Skin epidermis (tissue), 12 donors: ENCODE measurements around the gene TMTC3.
"Not testable (repeated sequence)": the region's sequence is repeated elsewhere in the genome, so short reads cannot be mapped to it uniquely, and the experiment has no call there.

Experiments used
- H3K27ac ChIP-seq, 21 experiments: fragments of 200-600 bp; sonication (generic) in 11 of 21; one replicate each; pipeline ENCODE4 v1.5.0; 2020; ENCODE audit warnings: mild to moderate bottlenecking in 3 of 21, inconsistent platforms in 2 of 21, moderate library complexity in 2 of 21
- H3K4me3 ChIP-seq, 7 experiments: fragments of 200-600 bp; sonication (generic) in 2 of 7; one replicate each; pipeline ENCODE4 v1.5.0; 2020; ENCODE audit warnings: inconsistent platforms in 2 of 7, mild to moderate bottlenecking in 2 of 7, moderate library complexity in 1 of 7

Gene TMTC3

DNA sequence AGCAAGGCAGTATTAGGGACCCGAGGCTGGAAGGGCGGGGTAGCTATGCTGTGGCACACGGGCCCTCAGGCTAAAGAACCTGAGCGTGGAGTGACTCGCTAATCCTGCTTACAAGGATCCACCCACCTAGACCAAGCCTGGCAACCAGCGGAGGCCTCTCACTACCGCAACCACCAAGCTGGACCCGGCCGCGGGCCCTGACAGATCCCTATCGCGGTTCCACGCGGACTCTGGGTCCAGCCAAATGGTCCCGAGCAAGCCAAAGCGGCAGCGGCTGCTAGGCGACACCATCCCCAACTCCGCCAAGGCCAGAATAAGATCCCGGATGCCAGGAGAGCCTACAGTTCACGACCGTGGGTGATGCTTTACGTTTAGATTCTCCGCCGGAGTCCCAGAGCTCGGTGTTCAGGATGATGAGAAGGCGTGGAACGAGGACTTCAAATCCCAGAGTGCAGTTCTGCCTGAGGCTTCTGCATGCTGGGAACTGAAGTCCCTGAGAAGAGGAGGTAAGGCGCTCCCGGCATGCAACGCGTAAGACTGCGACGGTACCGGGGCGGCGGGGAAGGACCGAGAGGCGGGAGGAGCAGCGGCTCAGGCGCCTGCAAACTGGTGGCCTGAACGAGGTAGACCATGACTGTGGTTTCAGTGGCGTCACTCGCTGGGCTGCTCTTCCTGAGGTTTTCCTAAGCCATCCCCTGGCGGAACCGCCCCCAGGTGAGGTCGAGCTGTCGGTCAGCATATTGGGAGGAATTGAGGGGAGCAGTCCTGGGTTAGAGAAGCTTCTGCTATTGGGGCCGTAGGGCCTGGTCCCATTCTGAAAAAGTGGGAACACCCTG, at the start of gene TMTC3, which contains the start of gene CEP290:
Gene TMTC3 (plus strand): TSS at position 534 of the 836 bp plus-strand sequence. CDS start 6,009 bp downstream, outside the sequence.
Gene CEP290 (minus strand): TSS at position 315 of the 836 bp plus-strand sequence. CDS start 781 bp downstream, outside the sequence.
- peak within 1 kb of the TSS; percentile 10 to 90 (median 81) for H3K27ac ChIP-seq

DNA sequence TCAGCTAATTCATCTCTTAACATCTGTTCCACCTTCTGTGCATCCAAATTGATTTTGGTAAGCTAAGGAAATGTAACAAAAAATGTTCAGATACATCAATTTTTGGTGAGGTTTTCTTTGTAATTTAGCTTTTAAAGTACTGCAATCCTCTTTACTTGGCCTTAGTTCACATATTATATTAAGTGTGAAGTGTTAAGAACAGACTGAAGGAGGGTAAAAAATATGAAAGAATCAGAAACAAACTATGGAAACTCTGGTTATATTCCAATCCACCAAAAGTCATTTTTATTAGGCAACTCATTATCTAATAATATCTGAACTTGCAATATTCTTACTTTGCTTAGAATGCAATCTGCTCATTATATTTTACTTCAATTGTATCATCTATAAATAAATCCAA, 49.3 kb upstream of the TMTC3 start:
- no peak overlapping the region for H3K27ac ChIP-seq
- H3K4me3 ChIP-seq: no peak overlapping the region

More for the DNA sequence above, at the start of gene TMTC3, which contains the start of gene CEP290:
- H3K4me3 ChIP-seq: peak within 1 kb of the TSS; percentile 50 to 91 (median 66)

DNA sequence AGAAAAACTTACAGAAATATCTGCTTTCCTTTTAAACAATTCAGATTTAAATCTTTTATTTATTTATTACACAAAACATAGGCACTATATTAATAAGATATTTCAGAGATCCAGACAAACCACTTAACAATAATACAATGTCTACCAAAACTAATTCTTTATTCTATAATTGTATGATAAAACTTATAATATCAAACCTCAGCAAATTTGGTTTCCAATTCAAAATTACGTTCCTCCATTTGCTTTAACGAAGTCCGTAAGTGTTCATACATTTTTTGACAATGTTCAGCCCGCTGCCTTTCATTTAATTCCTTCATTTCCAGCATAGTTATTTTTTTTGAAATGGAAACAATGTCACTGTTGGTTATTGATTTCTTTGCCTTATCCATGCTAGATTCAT, 48.5 kb upstream of the TMTC3 start:
- no peak overlapping the region for H3K4me3 ChIP-seq
- no peak overlapping the region for H3K27ac ChIP-seq

DNA sequence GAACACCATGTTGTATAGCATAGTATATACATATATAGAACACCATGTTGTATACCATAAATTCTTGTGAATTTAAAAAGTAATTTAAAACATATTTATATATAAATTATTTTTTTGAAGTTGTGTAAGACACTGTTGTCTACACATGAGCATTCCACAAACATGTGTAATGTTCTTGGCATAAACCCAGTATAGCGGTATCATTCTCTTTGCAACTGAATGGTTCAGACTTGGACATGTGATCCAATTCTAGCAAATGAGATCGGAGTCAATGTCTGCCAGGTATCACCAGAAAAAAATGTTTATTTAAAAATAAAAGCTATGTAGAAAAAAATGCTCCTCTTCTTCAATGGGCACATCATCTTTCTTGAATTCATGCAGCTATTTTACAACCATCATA, 34.1 kb upstream of the TMTC3 start:
- no peak overlapping the region for H3K4me3 ChIP-seq
- no peak overlapping the region for H3K27ac ChIP-seq

DNA sequence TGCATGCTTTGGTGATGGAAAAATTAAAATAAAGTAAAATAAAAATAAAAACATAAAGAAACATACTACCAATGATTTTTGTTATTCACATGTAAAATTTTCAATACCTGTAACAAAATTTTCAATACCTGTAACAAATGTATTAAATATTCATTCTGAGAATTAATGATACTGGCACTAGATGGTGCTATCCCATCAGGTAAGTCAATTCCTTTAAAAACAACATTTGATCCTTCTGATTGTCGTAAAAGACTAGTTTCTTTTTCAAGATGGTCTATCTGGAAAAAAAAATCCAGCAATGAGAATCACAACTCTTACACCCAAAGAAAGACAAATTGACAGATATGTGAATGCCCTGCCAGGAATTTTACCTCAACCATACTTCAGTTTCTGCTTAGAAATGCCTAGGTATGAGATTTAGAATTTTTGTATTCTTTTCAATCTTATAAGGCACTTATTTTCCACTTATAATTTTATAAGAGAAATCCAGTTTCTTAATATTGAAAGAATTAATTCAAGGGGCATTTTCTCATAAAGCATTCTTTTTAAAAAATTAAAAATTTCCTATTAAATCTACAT, 30.9 kb upstream of the TMTC3 start:
- Histone ChIP-seq H3K27ac (peak overlapping the region in 1 of 21 experiments; percentile 26), H3K4me3 (no peak overlapping the region)

DNA sequence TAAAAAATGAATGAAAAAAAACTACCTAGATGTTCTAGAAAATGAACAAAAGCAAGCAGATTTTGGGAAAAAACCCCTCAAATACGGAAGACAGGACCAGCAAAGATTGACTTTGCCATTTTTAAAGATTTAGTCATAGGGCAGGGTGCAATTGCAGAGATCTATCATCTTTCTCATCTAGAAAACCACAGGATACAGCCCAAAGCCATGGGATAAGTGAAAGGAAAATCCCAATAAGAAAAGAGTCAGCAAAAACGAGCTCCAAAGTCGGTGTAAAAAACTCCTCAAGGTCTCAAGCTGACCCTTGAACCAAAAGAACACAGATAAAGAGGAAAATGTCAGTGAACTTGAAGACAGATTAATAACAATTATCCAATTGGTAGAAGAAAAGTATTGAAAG, 28.2 kb upstream of the TMTC3 start:
- H3K27ac ChIP-seq: no peak overlapping the region
- no peak overlapping the region for H3K4me3 ChIP-seq

DNA sequence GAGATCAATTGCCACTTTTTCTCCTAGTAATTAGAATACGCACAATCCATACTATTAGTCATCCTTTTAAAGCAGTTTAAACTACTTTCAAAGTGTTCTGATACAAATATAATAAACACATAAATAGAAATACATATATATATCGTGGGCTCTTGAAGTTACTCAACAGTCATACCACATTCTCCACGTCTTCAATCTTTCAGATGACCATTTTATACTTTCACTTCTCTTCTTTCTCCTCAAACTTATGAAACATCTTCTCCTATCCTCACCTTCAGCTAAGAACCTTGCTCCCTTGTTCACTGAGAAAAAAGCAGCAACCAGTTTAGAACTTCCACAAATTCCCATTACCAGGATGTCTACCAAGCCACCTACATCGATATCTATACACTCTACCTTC, 19.4 kb upstream of the TMTC3 start:
- Histone ChIP-seq H3K27ac (no peak overlapping the region), H3K4me3 (no peak overlapping the region)

DNA sequence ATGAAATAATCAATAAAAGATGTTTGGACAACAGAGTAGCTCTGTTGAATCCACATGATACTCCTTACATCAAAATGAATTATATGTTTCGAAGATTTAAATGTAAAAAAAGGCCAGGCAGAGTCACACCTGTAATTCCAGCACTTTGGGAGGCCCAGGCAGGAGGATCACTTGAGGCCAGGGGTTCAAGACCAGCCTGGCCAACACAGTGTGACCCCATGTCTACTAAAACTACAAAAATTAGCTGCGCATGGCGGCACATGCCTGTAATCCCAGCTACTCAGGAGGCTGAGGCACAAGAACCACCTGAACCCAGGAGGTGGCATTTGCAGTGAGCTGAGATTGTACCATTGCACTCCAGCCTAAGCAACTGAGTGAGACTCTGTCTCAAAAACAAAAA, 15.0 kb upstream of the TMTC3 start:
- no peak overlapping the region for H3K4me3 ChIP-seq
- no peak overlapping the region for H3K27ac ChIP-seq

DNA sequence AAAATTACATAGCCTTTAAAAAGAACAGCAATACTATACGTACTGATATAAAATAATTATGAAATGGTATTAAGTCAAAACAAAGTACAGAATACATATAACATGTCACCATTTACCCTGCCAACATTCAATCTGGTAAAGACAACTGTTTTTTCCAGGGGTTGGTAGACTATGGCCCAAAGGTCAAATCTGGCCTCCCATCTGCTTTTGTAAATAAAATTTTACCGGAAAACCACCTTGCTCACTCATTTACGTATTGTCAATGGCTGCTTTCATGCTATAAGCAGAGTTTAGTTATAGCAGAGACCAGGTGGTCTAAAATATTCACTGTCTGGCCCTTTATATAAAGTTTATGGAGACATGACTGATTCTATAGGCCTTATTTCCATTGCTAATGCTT, 14.3 kb upstream of the TMTC3 start:
- no peak overlapping the region for H3K27ac ChIP-seq
- H3K4me3 ChIP-seq: no peak overlapping the region

DNA sequence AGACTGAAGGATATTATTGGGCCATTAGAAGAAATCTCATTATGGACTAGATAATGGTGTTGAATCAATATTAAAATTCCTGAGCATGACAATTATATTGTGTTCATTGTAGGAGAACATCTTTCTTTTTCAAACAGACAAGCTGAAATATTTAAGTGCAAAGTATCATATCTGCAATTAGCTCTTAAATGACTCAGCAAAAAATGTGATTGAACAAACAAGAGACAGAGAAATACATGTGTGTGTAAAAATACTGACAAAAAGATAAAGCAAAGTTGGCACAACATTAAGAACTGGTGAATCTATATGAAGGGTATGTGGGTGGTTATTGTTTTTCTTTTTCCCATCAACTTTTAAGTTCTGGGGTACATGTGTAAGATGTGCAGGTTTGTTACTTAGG, 9.7 kb upstream of the TMTC3 start:
- H3K27ac ChIP-seq: no peak overlapping the region
- H3K4me3 ChIP-seq: no peak overlapping the region

DNA sequence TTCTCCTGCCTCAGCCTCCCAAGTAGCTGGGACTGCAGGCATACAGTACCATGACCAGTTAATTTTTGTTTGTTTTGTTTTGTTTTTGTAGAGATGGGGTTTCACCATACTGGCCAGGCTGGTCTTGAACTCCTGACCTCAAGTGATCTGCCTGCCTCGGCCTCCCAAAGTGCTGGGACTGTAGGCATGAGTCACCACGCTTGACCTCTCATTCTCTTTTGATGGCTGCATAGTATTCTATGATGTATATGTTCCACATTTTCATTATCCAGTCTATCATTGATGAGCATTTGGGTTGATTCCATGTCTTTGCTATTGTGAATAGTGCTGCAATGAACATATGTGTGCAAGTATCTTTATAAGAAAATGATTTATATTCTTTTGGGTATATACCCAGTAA, 8.9 kb upstream of the TMTC3 start:
- not testable (repeated sequence) for H3K4me3 ChIP-seq, H3K27ac ChIP-seq

DNA sequence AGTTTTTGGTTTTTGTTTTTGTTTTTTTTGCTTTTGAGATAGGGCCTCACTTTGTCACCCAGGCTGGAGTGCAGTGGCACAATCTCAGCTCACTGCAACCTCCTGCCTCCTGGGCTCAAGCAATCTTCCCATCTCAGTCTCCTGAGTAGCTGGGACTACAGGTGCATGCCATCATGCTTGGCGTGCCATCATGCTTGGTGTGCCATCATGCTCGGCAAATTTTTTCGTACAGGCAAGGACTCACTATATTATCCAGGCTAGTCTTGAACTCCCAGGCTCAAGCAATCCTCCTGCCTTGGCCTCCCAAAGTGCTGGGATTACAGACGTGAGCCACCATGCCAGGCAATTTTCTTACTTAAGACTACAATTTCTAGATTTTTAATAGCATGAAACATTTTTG, 2.4 kb upstream of the TMTC3 start:
- not testable (repeated sequence) for H3K27ac ChIP-seq, H3K4me3 ChIP-seq

DNA sequence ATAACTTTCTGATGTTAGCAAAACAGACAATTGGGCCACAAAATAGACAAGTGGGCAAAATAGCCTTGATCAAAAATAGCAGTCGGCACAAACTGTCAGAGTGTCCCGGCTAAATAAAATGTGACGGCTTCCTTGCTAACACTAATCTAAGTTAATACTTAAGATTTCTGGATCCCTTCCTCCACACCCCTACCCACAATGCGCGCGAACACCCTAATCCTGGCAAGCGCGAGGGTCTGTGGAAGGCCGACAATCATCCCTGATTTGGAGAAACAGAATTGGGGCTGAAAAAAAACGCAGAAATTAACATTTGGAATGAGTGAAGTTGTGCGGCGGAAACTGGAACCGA, 708 bp upstream of the TMTC3 start:
- Histone ChIP-seq H3K4me3 (peak overlapping the region; percentile 50 to 91 (median 66)), H3K27ac (peak overlapping the region in 20 of 21 experiments; percentile 27 to 89 (median 82))

DNA sequence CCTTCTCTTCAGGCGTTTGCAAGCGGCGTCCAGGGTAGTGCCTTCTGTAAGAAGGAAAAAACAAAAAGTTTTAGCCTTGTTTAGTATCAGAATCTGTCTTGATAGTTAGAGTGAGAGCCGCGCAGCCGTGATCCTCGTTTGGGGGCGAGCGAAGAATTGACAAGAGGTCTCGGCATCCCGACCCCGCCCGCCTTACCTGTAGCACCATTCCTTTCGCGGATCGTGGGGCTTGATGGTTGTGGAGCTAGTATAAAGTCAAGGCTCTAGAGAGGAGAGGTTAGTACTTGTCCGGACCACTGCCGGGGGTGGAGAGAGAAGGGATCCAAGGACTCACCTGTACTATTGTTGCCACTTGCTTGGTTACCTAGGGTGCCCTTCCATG, 494 bp downstream of the TMTC3 start:
- peak overlapping the region; percentile 10 to 90 (median 81) for H3K27ac ChIP-seq
- peak overlapping the region; percentile 50 to 91 (median 66) for H3K4me3 ChIP-seq

DNA sequence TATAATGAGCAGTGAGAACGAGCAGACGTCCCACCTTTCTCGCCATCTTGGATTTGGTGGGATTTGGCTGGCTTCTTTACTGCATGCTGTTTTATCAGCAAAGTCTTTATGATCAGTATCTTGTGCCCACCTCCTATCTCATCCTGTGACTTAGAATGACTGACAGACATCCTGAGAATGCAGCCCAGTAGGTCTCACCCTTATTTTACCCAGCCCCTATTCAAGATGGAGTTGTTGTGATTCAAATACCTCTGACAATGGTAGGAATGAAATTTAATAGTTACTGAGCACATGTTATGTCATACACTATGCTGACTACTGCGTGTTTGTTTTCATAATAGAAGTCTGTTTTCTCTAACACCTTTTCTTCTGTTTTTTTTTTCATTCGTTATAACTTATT, 1.9 kb downstream of the TMTC3 start:
- peak overlapping the region in 11 of 21 experiments; percentile 10 to 85 (median 63) for H3K27ac ChIP-seq
- H3K4me3 ChIP-seq: peak overlapping the region in 1 of 7 experiments; percentile 66

DNA sequence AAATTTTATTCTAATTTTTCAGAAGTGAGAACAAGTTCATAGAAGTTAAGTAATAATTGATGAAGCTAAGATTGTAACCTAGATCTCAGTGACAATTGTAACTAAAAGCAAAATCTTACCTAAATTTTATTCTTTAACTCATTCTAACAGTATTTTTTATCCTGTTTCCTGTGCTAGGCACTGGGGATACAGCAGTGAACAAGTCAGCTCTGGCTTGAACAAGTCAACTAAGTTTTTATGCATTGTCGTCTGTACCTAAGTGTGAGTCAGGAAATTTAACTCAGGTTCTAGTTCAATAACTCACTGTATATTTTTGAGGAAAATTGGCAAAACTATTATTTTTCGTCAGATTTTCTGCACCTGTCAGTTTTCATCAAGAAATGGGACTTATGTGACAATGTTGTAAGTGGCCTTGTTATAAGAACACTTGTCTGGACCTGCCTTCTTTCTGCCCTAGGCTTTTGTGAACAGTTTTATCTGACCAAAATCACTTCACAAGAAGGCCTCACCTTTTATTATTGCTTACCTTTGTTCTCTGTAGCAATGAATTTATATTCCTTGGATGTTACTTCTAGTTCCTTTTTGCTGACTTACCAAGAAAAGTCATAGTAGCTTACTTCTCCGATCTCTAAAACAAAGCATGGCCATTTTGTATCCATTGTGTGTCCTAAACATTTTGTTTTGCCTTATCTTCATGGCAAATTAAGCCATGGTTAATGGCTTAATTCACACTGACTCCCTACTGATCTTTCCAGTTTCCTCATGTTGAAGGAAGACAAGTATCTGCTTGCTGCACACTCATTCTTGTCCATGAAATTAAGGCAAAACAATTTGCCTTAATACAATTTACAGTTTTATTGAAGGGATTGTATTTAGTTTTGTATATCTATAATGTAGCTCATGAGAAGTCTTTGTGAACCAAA, 2.7 kb downstream of the TMTC3 start:
- H3K27ac ChIP-seq: peak overlapping the region in 15 of 21 experiments; percentile 16 to 85 (median 56)

DNA sequence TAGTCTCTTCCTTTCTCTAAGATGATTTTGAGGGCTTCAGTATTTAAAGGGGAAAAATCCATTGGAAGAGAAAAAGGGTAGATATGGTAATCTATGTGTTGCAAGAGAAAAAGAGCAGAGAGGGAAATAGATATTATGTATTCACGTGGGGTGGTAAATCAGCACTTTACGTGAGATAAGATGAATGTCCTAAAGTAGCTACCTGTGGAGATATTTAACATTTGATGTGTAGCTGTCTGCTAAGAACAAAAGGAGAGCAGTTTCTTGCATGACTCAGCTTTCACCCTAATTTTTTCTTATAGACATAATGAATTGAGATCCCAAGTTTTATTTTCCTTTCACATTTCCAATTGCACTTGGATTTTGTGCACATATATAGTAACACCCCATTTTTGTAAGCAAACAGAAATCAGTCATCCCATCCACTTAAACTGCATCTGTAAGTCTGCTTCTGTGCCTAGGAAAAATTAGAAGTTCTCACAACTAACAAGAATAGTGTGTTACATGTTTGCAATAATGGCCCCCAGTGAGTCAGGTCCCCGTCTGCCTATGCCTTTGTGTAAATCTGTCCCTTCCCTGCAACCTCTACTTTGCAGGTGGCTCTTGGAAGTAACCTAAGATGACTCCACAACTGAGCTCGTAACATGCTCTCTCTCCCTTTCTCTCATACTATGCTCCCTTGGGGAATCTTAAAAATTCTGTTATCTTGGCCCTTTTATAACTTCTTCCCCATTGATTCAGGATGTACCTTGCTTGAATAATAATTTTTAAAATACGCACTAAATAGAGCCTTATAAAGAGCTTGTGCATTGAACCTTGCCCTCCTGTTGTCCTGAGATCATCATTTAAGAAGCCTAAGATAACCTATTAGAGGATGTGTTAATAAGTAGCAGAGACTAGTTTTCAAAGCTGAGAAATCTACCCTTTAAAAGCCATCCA, 3.7 kb downstream of the TMTC3 start:
- Histone ChIP-seq H3K27ac (peak overlapping the region in 14 of 21 experiments; percentile 22 to 85 (median 59)), H3K4me3 (peak overlapping the region in 2 of 7 experiments; percentile 2 to 12)

More for the DNA sequence above, 2.7 kb downstream of the TMTC3 start:
- peak overlapping the region in 2 of 7 experiments; percentile 2 to 12 for H3K4me3 ChIP-seq

DNA sequence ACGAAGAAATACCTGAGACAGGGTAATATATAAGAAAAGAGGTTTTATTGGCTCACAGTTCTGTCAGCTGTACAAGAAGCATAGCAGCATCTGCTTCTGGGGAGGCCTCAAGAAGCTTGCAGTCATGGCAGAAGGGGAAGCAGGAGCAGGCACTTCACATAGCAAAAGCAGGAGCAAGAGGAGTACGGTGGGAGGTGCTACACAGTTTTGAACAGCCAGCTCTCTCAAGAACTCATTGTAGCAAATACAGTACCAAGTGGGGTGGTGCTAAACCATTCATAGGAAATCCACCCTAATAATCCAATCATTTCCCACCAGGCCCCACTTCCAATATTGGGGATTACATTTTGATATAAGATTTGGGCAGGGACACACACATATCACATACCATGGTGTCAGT, 8.0 kb downstream of the TMTC3 start:
- Histone ChIP-seq H3K27ac (no peak overlapping the region), H3K4me3 (no peak overlapping the region)

DNA sequence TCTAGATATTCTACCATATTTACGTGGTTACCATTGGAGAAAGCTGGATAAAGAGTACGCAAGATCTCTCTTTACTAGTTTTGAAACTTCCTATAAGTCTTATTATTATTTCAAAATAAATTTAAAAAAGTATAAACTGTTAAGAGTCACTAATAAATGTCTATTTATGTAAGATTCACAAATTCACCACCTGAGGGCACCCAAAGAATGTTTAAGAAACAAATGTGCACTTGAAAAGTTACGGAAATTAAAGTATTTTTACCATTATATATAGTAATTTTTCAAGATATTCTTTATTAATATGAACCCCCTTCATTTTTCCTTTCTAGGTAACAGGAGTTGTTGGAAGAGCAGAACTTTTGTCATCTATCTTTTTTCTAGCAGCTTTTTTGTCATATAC, 11.9 kb downstream of the TMTC3 start:
- Histone ChIP-seq H3K4me3 (no peak overlapping the region), H3K27ac (no peak overlapping the region)
